Body of pancreas (tissue), 4 donors: ENCODE data around the gene TIMD4.

Experiments
- POLR2A ChIP-seq, 3 donors: fragments of 450-650 bp; IDR thresholded peaks; one replicate each; pipeline ENCODE4 v1.6.1; 2016; ENCODE audit warnings: antibody characterized with exemption in 3 of 3, mild to moderate bottlenecking in 2 of 3
- TF ChIP-seq, protein P1 (sequence below), 7 experiments: fragments of 450-650 bp in 4 of 7; fragments of 200-600 bp in 3 of 7; sonication (generic) in 3 of 7; IDR thresholded peaks; one replicate each; pipeline ENCODE4 v1.5.1; 2016 to 2019; ENCODE audit warnings: antibody characterized with exemption in 7 of 7

DNA sequence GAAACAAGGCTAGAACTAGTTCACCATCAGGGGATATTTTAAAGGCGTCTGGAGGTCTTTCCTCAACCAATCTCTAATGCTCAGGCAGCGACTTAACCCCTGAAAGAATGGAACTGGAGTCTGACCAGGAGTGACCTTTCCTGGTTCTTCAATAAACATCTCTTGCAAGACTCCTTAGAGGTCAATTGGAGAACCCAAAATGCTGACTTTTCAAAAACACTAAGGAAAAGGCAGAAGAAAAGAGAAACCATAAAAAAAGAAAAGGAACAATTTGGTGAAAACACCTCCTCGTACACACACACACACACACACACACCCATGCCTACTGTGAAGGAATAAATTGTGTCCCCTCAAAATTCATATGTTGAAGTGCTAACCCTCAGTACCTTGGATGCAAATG lies 12.3 kb downstream of the TIMD4 start:
- TF ChIP-seq, protein P1, sequence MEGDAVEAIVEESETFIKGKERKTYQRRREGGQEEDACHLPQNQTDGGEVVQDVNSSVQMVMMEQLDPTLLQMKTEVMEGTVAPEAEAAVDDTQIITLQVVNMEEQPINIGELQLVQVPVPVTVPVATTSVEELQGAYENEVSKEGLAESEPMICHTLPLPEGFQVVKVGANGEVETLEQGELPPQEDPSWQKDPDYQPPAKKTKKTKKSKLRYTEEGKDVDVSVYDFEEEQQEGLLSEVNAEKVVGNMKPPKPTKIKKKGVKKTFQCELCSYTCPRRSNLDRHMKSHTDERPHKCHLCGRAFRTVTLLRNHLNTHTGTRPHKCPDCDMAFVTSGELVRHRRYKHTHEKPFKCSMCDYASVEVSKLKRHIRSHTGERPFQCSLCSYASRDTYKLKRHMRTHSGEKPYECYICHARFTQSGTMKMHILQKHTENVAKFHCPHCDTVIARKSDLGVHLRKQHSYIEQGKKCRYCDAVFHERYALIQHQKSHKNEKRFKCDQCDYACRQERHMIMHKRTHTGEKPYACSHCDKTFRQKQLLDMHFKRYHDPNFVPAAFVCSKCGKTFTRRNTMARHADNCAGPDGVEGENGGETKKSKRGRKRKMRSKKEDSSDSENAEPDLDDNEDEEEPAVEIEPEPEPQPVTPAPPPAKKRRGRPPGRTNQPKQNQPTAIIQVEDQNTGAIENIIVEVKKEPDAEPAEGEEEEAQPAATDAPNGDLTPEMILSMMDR (IDR thresholded peaks at IDR 0.05): no peak
- TF ChIP-seq POLR2A (IDR thresholded peaks at IDR 0.05): no peak
